ENCODE measurements around the gene KLHL29. TPM values are rescaled to one million over a fixed set of nuclear protein-coding genes. Genes with fewer than 3 reads are reported as not detected.

KLHL29 gene
- total RNA-seq, 1 donor from 2014 or later: 3.3 TPM

DNA sequence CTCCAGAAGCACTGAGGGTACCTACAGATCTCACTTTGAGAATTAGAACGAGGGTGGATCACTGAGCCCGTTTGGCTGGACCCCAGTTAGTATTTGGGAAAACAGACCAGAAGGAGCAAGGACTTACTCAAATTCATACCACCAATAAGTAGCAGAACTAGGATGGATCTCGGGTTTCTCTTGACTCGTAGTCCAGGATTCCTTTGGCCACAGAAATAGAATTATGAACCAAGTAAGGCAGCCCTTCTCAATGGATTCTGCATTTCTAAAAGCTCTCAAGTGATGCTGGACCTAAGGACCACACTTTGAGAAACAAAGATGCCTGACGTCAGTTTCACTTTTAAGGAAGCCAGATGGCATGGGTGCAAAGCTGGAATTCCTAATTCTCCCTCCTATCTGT lies 153.0 kb downstream of the KLHL29 start:
- no peak overlapping the region for H3K4me3 Mint-ChIP-seq
- no peaks in the 10 kb centered on the region for H3K27me3 Mint-ChIP-seq (ENCODE audit: insufficient read depth)
- H3K27ac Mint-ChIP-seq: no peak overlapping the region
- no peaks in the 10 kb centered on the region for H3K9me3 Mint-ChIP-seq
- H3K36me3 Mint-ChIP-seq (ENCODE audit: low read depth): peaks cover 2% of the 10 kb centered on the region
- H3K4me1 Mint-ChIP-seq (ENCODE audit: low read depth): peaks cover 15% of the 10 kb centered on the region
- intact Hi-C loops (cut with micrococcal nuclease): no loop called here
- DNase-seq (ENCODE audit: low spot score): no peak

DNA sequence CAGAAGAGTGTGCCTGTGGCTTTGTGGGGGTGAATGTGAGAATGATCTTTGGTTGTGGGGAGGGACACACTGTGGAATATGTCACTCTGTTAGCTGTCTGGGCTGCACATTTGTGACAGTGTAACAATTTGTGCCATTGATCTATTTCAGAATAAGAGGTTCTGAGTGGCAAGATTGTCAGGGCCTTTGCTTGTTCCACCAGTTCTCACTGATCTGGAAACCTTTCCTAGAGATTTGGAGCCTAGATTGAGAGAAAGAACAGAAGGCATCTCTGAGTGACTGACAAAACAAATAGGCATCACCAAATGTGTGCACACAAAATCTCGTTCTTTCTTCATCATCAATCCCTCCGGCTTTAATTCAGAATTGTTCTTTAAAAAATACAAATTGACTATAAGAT lies 153.6 kb downstream of the KLHL29 start:
- Mint-ChIP-seq H3K27ac (no peak overlapping the region), H3K4me1 (ENCODE audit: low read depth) (peaks cover 10% of the 10 kb centered on the region), H3K27me3 (ENCODE audit: insufficient read depth) (no peaks in the 10 kb centered on the region), H3K36me3 (ENCODE audit: low read depth) (peaks cover 2% of the 10 kb centered on the region), H3K9me3 (no peaks in the 10 kb centered on the region), H3K4me3 (no peak overlapping the region)
- intact Hi-C loops (cut with micrococcal nuclease): no loop called here
- DNase-seq (ENCODE audit: low spot score): no peak

DNA sequence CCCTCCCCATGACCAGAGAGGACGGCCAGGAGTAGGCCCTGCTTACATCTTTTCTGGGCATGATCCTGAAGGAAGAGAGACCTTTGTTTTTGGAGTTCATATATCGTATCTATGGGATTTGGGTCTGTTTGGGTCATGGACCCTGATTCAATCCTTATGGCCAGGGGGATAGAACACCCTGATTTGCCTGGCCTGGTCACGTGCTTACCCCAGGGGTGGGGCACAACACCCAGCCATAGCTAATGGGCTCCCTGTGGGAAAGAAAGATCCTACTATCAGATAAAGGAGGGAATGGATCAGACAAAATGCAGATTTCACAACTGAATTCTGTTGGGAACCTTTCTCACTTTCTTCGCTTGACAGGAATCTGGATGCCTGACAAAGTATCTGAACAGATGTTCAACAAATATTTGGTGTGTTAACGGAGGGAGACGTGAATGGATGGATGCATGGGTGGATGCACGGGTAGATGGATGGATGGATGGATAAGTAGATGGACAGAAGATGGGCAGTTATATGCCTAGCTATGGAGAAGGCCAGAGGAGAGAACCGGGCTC lies 155.9 kb downstream of the KLHL29 start:
- no peak overlapping the region for H3K27ac Mint-ChIP-seq
- no peaks in the 10 kb centered on the region for H3K9me3 Mint-ChIP-seq
- intact Hi-C loops (cut with micrococcal nuclease): no loop called here

DNA sequence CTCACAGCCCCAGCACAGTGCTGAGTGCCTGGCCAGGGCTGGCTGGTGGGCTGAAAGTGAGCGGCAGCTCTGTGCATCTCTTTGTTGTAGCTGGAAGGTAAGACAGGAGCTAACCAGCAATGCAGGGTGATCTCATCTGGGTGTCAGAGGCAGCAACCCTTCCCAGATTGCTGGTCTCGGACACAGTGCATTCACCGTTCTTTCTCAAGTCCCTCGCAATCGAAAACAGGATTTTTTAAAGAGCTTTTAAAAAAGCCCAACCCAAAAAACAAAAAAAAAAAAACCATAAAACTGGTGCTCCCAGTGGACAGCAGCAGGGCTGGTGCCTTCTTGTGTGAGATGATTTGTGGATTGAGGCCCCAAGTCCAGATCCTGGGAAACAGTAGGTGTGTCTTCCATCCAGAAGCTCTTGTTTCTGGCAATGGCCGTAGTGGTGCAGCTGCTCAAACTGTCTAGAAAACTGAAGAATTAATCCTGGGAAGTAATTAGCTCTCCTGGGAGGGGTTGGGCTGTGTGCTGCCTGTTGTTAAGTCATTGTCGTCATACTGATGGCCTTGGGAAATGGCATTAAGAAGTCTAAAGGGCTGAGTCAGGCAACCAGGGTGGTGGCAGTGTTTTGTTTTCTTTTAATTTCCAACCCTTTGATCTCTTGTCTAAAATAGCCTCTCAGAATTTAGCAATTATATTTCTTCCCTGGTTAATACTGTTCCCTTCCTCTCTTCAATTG lies 156.7 kb downstream of the KLHL29 start:
- H3K4me1 Mint-ChIP-seq (ENCODE audit: low read depth): no peaks in the 10 kb centered on the region
- intact Hi-C loops (cut with micrococcal nuclease): no loop called here

More for the DNA sequence above, 155.9 kb downstream of the KLHL29 start:
- DNase-seq (ENCODE audit: low spot score): no peak
- peaks cover 2% of the 10 kb centered on the region for H3K36me3 Mint-ChIP-seq (ENCODE audit: low read depth)
- H3K27me3 Mint-ChIP-seq (ENCODE audit: insufficient read depth): no peaks in the 10 kb centered on the region
- no peak overlapping the region for H3K4me3 Mint-ChIP-seq
- H3K4me1 Mint-ChIP-seq (ENCODE audit: low read depth): no peaks in the 10 kb centered on the region

DNA sequence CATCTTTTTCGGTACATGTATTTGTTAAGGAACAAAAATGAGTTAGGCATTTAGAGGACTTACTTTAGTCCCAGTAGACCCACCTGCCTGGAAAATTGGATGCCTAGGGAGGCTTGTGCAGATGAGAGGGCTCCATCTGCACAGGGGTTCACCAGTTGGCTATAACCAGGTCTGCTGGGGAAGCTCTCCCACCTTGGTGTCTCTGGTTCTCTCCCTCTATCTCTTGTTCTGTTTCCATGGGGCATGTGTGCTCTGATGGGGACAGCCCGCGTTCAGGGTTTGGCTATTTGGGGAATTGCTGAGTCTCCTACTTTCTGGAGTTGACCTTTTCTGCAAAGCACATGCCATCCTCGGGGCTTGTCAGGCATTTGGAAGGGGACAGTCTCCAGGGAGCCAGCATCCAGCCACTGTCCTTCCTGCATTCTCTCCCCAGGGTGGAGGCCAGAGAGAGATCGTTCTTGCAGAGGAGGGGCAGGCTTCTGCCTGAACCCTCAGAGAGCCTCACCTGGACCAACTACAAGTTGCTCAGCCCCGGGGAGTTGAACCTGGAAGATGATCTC lies 157.3 kb downstream of the KLHL29 start:
- H3K9me3 Mint-ChIP-seq: no peaks in the 10 kb centered on the region
- no peak overlapping the region for H3K27ac Mint-ChIP-seq
- no peak overlapping the region for H3K4me3 Mint-ChIP-seq
- no peaks in the 10 kb centered on the region for H3K36me3 Mint-ChIP-seq (ENCODE audit: low read depth)
- no peaks in the 10 kb centered on the region for H3K27me3 Mint-ChIP-seq (ENCODE audit: insufficient read depth)
- no peaks in the 10 kb centered on the region for H3K4me1 Mint-ChIP-seq (ENCODE audit: low read depth)
- intact Hi-C loops (cut with micrococcal nuclease): no loop called here
- DNase-seq (ENCODE audit: low spot score): no peak

More for the DNA sequence above, 156.7 kb downstream of the KLHL29 start:
- Mint-ChIP-seq H3K27me3 (ENCODE audit: insufficient read depth) (no peaks in the 10 kb centered on the region), H3K4me3 (no peak overlapping the region), H3K9me3 (no peaks in the 10 kb centered on the region), H3K27ac (no peak overlapping the region), H3K36me3 (ENCODE audit: low read depth) (peaks cover 2% of the 10 kb centered on the region)
- no peak for DNase-seq (ENCODE audit: low spot score)

DNA sequence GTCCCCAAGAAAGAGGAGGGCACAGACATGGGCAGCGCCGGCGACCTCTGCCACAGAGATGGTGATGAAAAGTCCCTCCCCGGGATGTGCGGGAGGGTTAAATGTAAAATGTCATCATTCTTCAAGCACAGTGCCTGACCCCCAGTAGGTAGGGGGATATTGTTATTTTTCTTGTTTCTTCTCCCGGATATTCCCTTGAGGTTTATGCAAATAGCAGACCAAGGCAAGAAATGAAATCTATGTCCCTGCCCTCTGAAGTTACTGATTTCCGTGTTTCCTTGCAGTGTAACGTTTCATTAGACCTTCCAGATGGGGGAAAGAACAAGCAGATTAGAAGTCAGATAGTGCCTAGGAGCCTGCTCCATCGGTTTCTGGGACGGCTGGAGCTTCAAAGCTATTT lies 158.3 kb downstream of the KLHL29 start:
- H3K4me1 Mint-ChIP-seq (ENCODE audit: low read depth): no peaks in the 10 kb centered on the region
- DNase-seq (ENCODE audit: low spot score): no peak
- no peaks in the 10 kb centered on the region for H3K36me3 Mint-ChIP-seq (ENCODE audit: low read depth)
- H3K27ac Mint-ChIP-seq: no peak overlapping the region
- intact Hi-C loops (cut with micrococcal nuclease): no loop called here
- no peaks in the 10 kb centered on the region for H3K9me3 Mint-ChIP-seq
- no peaks in the 10 kb centered on the region for H3K27me3 Mint-ChIP-seq (ENCODE audit: insufficient read depth)
- no peak overlapping the region for H3K4me3 Mint-ChIP-seq

DNA sequence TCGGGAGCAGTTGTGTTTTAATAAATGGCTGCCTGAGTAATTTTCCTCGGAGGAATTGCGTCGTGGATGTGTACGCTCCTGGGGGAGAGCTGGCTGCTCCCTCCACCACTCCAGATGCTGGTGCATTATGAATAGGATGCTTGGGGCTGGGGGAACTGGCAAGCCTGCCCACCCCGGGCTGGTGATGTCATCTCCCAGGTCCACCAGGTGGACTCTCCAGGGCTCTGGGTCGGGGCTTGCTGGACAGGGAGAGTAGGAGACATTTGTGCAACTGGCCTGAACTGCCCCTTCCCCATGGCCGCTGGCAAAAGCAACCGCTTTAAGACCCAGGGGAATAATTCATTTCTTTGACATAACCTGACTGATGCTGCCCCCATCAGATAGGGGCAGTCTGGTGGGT lies 158.7 kb downstream of the KLHL29 start:
- Mint-ChIP-seq H3K9me3 (no peaks in the 10 kb centered on the region), H3K27me3 (ENCODE audit: insufficient read depth) (no peaks in the 10 kb centered on the region), H3K27ac (no peak overlapping the region), H3K4me3 (no peak overlapping the region), H3K4me1 (ENCODE audit: low read depth) (no peaks in the 10 kb centered on the region), H3K36me3 (ENCODE audit: low read depth) (no peaks in the 10 kb centered on the region)
- no peak for DNase-seq (ENCODE audit: low spot score)
- intact Hi-C loops (cut with micrococcal nuclease): no loop called here

DNA sequence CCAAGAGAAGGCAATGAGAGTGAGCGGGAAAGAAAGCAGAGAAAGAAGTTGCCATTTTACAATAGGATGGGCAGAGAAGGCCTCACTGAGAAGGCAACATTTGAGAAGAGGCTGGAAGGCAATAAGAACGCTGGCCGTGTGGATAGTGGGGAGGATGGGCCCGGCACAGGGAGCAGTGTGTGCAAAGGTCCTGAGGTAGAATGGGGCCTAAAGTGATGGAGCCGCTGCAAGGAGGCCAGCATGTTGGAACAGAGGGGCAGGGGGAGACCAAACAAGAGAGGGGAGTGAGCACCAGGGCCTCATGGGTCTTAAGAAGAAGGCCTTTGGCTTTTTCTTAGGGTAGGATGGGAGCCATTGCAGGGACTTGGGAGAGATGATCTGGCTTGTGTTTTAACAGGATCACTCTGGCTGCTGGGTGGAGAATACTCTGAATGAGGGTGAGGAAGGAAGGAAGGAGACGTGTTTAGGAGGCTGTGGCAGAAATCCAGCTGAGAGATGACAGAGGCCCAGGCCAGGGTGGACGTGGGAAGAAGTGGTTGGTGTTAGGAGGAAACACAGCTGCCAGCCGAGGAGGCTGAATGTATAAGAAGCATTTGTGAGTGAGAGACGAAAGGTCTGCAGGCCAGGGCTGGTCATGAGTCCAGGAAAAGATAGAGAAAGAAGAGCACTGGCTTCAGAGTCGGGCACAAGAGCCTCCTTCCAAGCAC lies 159.8 kb downstream of the KLHL29 start:
- Mint-ChIP-seq H3K27me3 (ENCODE audit: insufficient read depth) (no peaks in the 10 kb centered on the region), H3K9me3 (no peaks in the 10 kb centered on the region), H3K27ac (no peak overlapping the region), H3K36me3 (ENCODE audit: low read depth) (no peaks in the 10 kb centered on the region), H3K4me1 (ENCODE audit: low read depth) (no peaks in the 10 kb centered on the region), H3K4me3 (no peak overlapping the region)
- DNase-seq (ENCODE audit: low spot score): no peak
- intact Hi-C loops (cut with micrococcal nuclease): no loop called here

DNA sequence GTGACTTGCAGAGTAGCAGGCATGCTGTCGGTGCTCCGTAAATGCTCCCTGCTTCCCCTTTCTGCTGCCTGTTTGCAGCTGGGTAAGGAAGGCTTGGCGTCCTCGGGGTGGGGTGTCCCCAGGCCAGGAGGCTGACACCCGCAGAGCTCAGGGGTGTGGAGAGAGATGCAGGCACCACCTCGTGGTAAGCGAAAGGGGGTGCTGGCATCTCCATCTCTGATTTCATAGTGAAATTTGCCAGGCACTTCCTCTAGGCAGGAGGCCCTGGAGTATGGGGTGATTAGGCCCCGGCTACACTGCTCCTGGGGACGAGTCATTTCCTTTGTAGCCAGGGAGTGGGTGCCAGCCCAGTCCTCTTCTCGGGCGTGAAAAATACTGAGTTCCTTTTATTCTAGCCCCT lies 160.4 kb downstream of the KLHL29 start:
- H3K36me3 Mint-ChIP-seq (ENCODE audit: low read depth): no peaks in the 10 kb centered on the region
- no peak for DNase-seq (ENCODE audit: low spot score)
- no peaks in the 10 kb centered on the region for H3K27me3 Mint-ChIP-seq (ENCODE audit: insufficient read depth)
- H3K4me1 Mint-ChIP-seq (ENCODE audit: low read depth): no peaks in the 10 kb centered on the region
- H3K27ac Mint-ChIP-seq: no peak overlapping the region
- no peaks in the 10 kb centered on the region for H3K9me3 Mint-ChIP-seq
- intact Hi-C loops (cut with micrococcal nuclease): no loop called here
- no peak overlapping the region for H3K4me3 Mint-ChIP-seq

DNA sequence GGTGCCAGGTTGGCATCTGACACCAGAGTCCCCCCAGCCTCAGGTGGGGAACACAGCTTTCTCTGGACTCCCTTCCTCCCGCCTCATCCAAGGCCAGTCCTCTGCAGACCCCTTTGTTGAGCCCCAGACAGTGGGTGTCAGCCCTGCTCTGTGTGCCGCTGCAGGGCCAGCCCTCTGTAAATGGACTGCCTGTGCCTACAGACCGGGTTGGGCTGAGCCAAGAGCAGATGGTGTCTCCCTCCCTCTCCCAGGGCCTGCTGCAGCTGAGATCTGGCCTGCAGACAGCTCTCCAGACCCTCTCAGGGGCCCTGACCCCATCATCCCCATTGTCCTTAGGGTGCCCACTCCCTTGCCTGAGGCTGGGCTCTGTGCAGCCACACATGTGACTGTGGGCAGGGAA lies 160.8 kb downstream of the KLHL29 start:
- Mint-ChIP-seq H3K9me3 (no peaks in the 10 kb centered on the region), H3K27me3 (ENCODE audit: insufficient read depth) (no peaks in the 10 kb centered on the region), H3K36me3 (ENCODE audit: low read depth) (no peaks in the 10 kb centered on the region), H3K4me3 (no peak overlapping the region), H3K4me1 (ENCODE audit: low read depth) (no peaks in the 10 kb centered on the region), H3K27ac (no peak overlapping the region)
- DNase-seq (ENCODE audit: low spot score): no peak
- intact Hi-C loops (cut with micrococcal nuclease): no loop called here

DNA sequence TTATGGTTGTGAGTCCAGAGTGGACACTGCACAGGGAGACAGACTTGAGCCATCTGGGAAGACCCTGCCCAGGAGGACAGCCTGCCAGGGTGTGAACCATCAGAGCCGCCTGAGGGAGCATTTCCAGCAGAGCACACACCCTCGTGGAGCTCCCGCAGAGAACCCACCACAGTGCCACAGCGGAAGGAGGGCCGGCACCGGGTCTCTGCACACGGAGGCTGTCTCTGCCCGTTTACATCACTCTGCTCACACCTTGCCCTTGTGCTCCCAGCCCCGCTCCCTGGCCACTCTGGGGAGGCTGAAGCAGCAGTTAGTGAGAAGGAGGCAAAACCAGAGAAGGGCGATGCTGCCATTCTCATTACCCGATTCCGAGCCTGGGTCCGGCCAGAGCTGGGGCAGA lies 161.9 kb downstream of the KLHL29 start:
- no peak overlapping the region for H3K27ac Mint-ChIP-seq
- H3K36me3 Mint-ChIP-seq (ENCODE audit: low read depth): no peaks in the 10 kb centered on the region
- intact Hi-C loops (cut with micrococcal nuclease): no loop called here
- no peak overlapping the region for H3K4me3 Mint-ChIP-seq
- DNase-seq (ENCODE audit: low spot score): no peak
- no peaks in the 10 kb centered on the region for H3K9me3 Mint-ChIP-seq
- peaks cover 8% of the 10 kb centered on the region for H3K4me1 Mint-ChIP-seq (ENCODE audit: low read depth)
- H3K27me3 Mint-ChIP-seq (ENCODE audit: insufficient read depth): no peaks in the 10 kb centered on the region

DNA sequence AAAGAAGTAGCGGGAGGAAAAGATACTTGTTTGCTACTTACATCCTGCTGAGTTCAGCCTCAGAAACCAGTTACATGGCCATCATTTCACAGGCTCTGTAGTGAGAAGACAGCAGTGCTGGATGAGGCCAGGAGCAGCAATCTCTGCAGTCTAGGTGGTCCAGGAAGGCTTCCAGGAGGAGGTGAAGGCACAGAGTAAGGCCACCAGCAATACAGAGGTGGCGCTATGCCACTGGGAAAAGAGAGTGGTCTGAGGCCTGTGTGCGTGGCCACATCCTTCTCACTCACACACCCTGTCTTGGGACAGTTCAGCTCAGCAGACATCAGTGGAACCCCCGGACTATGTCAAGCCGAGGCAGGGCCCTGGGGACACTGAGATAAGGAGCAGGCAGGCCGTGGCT lies 162.7 kb downstream of the KLHL29 start:
- peaks cover 11% of the 10 kb centered on the region for H3K4me1 Mint-ChIP-seq (ENCODE audit: low read depth)
- H3K27ac Mint-ChIP-seq: no peak overlapping the region
- intact Hi-C loops (cut with micrococcal nuclease): no loop called here
- H3K36me3 Mint-ChIP-seq (ENCODE audit: low read depth): no peaks in the 10 kb centered on the region
- H3K27me3 Mint-ChIP-seq (ENCODE audit: insufficient read depth): no peaks in the 10 kb centered on the region
- H3K9me3 Mint-ChIP-seq: no peaks in the 10 kb centered on the region
- no peak overlapping the region for H3K4me3 Mint-ChIP-seq
- DNase-seq (ENCODE audit: low spot score): no peak

DNA sequence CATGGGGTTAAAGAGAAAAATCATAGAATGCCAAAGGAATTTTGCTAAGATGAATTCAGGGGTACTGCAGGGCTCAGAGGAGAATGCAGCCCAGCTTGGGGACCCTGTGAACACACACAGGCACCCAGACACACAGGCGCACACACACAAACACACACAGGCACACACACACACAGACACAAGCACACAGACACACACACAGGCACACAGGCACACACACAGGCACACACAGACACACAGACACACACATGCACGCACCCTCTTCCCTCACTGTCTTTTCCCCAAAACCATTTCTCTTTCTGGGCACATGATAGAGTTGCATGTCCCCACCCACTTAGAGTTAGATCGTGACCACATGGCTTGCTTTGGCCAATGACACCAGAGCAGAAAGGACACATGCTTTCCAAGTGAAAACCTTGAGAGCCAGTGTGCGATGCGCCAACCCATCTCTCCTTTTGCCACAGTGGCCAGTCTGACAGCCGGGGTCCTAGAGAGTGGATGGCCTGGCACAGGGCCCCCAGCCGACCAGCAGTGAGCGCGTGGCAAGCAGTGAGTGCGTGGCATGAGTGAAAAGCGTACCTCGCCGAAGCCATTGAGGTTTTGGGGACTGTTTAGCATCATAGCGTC lies 163.3 kb downstream of the KLHL29 start:
- H3K4me1 Mint-ChIP-seq (ENCODE audit: low read depth): peaks cover 11% of the 10 kb centered on the region
- intact Hi-C loops (cut with micrococcal nuclease): no loop called here
- H3K27ac Mint-ChIP-seq: no peak overlapping the region
- DNase-seq (ENCODE audit: low spot score): no peak
- no peaks in the 10 kb centered on the region for H3K9me3 Mint-ChIP-seq
- no peak overlapping the region for H3K4me3 Mint-ChIP-seq
- H3K36me3 Mint-ChIP-seq (ENCODE audit: low read depth): no peaks in the 10 kb centered on the region
- no peaks in the 10 kb centered on the region for H3K27me3 Mint-ChIP-seq (ENCODE audit: insufficient read depth)
